Activated effector memory CD4-positive, alpha-beta T cell treated with Interleukin-2 at 50 U/mL for 16 hours (primary cell): ENCODE data around the gene AKAP12.
"Not testable (repeated sequence)": the region's sequence is repeated elsewhere in the genome, so short reads cannot be mapped to it uniquely, and the experiment has no call there.

ENCODE experiments used
- DNase-seq: peaks from one replicate; pipeline ENCODE4 v3.0.0-alpha.2; 2020

AKAP12 gene

DNA sequence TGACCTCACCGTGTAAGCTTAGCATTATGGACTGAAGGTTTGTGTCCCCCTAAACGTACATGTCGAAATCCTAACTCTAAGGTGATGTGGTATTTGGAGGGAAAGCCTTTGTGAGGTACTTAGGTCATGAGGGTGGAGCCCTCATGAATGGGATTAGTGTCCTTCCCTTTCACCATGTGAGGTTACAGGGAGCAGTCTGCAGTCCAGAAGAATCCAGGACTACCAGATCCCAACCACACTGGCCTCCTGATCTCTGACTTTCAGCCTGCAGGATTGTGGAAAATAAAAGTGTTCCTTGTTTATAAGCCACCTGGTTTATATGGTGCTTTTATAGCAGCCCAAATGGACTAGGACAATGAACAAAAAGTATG, 78.2 kb downstream of the AKAP12 start:
- no peak for DNase-seq

DNA sequence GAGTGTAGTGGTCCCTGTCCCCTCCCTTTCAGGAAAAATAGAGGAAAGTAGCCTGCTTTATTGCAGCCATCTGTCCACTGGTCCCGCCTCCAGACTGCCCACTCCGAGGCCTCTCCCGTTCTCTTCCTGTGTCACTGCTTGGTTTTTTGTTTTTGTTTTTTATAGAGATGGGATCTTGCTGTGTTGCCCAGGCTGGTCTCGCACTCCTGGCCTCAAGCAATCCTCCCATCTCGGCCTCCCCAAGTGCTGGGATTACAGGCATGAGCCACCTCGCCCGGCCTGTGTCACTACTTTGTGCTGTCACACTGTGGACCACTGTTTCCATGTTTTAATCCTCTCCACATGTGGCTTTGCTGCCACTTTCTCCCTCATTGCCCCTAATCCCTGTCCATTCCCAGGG, 80.4 kb downstream of the AKAP12 start:
- DNase-seq: no peak

DNA sequence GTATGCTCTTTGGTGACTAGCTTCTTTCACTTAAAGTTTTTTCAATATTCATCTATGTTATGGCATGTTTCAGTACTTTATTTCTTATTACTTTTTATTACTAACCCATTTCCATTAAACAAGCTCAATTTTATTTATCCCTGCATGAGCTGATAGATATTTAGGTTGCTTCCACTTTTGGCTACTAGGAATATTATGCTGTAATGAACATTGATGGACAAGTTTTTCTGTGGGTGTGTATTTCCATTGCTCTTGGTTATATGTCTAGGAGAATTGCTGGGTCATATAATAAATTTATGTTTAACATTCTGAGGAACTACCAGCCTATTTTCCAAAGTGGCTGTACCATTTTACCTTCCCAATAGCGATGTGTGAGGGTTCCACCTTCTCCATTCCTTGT, 81.7 kb downstream of the AKAP12 start:
- DNase-seq: no peak

DNA sequence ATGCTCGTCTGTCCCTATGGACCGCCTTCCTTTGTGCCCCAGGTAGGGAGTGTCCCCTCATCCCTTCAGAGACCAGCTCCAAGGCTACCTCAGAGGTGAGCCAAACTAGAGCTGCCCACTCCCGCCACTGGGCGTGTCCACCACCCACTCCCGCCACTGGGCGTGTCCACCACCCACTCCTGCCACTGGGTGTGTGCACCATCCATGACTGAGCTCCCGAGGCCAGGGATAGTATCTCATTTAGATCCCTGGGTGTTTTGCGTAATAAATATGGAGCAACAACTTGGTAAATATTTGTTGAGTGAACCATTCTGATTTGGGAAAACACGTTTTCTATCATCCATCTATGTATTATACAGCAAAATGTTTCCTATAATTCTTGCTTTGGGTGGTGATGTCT, 82.8 kb downstream of the AKAP12 start:
- no peak for DNase-seq

DNA sequence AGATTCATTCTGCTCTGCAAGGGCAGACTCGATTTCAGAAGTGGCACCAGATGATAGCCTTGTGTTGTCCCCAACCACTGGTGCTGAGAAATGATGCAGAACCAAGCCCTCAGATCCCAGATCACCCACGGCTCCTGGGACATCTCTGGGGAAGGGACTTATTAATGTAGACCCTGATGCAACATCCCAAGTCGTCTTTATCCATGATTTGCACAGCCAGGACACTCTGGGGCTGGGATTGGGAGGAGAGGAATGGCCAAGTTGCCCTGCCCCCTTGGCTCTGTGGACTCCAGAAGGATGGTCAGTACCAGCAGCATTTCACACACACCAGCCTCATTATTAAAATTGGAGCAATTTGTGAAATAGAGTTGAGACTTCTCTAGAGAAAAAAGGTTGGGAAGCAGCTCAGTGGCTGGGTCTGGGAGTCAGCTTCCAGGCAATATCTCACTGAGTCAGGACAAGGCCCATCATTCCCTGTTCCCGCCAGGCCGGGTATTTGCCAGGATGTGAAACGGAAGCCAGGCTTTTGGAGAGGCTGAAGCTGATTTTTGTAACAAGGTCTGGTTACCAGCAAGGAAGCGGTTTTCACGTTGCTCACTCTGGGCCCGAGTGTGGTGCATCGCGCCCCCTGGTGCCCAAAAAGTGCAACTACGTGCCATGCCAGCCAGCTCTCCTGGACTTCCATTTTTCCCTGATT, 84.2 kb downstream of the AKAP12 start:
- peak; percentile 57 for DNase-seq

DNA sequence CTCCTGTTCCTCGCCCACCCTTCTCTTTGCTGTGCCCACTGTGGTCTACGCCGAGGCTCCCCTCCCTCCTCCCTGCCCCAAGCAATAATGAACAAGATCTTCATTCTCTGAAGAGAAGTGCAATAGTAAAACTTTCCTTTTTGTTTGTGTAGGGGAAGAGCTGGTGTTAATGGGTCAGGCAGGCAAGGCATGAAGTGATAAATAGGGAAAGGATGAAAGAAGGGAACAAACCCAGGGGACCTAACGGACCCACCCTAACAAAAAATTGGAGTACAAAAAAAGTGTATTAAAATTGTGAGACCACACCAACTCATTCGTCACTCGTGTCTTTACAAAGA, 84.7 kb downstream of the AKAP12 start:
- DNase-seq: no peak

DNA sequence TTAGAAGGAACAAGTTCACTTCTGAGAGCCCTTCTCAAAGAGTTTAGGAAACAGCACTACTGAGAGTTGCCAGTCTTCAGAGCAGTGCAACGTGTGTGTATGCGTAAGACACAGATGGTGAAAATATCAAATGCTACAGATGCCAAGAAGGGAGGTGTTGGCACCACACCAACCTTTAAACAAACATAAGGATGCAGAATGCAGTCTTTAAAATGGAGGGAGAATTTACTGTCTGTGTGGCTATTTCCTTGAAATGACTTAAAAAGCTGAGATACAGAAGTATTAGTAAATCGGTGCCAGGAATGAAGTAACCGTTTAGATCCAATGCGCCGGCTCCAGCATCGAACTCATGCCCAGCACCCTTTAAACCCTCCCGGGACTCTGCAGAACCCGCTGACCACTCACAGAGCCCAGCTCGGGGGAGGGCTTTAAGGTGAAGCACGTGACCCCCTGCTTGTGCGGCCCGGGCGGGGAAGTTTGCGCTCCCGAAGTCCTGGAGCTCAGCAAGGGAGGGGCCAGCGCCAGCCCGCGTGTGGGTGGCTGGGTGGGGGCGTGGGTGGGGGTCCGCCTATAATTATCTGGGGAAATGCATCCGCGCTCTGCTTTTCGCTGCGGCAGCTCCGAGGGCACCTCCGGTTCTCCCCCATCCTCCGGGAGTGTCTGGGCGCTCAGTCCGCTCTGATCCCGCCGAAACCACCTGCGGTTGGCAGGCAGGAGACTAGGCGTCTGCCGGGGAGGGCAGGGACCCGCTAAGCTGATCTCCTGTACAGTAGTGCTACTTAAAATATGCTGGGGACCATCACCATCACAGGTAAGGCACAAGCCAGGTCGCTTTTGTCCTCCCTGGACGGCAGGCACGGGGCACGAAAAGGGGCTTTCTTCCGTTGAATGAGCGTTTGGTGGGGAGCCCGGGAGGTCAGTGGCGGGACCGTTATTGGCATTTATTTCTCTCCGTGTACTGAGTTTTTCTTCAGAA, 85.6 kb downstream of the AKAP12 start:
- no peak for DNase-seq

DNA sequence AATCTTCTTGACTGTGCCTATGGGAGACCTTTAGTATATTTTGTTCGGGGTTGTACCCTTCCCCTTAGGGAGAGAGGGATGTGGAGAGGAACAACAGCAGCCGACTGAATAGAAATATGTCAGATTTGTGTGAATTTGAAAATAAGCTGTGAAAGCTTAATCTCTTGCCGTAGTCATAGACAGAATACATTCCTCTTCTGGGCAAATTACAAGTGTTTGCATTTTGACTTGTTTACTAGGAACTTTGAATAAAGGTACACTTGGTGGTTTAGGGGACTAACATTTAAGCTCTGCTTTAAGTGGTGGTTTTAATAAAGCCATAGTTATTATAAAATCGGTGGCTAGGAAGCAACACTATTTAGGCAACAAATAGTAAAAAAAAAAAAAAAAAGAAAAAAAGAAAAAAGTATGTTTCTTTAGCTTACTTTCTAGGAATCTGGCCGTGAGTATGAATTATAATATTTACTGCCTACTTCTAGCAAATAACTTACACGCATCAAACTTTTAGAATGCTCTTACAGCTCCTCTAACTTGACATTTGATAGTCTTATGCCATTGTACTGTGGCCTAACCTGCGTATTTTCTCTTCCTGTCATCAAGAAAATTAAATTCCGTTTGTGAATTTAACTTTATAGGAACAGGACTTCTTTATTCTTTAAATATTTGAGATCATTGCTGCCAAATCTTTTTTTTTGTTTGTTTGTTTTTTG, 86.5 kb downstream of the AKAP12 start:
- DNase-seq: no peak

DNA sequence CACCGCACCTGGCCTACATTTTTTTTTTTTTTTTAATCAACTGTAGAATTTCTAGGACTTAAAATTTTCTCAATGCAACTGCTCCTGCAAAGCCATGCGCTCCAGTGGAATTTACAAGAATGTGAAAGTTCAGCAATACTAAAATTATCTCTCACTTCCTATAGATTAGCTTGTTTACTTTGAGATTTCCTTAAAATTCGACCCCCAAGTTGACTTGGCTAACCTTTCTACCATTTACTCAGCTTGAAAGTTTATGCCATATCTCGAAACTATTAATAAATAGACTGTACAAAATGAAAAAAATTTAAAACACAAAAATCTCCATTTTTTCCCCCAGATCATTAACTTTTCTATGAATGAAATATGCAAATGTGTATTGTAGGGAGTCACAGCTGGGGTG, 87.3 kb downstream of the AKAP12 start:
- no peak for DNase-seq

DNA sequence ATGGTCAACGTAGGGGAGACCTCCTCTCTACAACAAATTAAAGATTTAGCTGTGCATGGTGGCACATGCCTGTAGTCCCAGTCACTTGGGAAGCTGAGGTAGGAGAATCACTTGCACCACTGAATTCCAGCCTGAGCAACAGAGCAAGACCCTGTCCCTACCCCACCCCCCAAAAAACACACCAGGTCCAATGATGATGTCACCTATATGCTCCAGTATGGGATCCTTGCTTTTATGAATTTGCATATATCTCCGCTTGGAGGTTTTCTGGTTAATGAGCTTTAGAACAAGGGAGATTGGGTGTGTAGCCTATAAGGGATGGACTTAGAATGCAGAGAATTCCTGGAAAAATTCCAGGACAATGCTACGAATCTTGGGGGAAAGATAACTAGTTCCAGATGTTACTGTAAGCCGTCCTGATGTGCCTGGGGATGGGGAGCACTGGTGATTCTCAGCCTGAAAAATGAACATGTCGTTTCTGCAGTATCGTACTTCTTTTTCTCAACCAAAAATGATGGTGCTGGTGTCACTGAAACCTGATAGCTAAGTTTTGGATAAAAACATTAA, 90.4 kb downstream of the AKAP12 start:
- no peak for DNase-seq

DNA sequence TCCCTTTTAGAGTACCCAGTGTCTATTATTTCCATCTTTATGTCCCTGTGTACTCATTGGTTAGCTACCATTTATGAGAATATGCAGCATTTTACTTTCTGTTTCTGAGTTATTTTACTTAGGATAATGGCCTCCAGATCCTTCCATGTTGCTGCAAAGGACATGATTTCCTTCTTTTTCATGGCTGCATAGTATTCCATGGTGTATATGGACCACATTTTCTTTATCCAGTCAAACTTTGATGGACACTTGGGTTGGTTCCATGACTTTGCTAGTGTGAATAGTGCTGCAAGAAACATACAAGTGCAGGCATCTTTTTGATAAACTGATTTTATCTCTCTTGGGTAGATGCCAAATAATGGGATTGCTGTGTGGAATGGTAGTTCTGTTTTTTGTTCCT, 96.2 kb downstream of the AKAP12 start:
- no peak for DNase-seq

DNA sequence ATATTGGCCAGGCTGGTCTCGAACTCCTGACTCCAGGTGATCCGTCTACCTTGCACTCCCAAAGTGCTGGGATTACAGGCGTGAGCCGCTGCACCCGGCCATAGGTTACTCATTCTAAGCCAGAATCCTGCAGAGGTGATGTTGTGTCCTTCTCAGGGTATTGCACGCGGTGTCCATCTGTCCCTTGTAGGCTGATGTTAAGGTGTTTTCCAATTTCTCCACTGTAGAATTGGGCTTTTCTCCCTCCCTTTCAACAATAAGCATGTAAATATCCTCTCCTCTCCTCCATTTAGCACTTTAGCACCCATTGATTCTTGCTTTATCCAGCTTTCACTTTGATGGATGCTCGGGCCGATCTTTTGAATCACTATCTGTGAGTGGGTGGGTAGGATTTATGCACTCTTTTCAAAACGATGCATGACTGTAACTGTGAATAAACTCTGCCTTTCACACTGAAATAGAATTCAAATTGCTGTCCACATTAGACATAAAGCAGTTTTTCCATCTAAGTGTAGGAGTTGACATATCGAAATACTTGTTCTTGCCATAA, 99.0 kb downstream of the AKAP12 start:
- no peak for DNase-seq

DNA sequence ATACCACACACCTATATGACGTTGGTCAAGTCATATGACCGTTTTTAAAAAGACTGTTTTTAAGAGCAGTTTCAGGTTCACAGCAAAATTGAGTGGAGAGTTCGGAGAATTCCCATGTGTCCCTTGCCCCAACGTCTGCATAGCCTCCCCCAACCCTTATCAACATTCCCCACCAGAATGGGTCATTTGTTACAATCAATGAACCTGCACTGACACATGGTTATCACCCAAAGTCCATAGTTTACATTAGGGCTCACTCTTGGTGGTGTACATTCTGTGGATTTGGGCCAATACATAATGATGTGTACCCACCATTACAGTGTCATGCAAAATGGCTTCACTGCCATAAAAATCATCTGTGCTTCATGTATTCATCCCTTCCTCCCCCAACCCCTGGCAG, 99.6 kb downstream of the AKAP12 start:
- DNase-seq: no peak

DNA sequence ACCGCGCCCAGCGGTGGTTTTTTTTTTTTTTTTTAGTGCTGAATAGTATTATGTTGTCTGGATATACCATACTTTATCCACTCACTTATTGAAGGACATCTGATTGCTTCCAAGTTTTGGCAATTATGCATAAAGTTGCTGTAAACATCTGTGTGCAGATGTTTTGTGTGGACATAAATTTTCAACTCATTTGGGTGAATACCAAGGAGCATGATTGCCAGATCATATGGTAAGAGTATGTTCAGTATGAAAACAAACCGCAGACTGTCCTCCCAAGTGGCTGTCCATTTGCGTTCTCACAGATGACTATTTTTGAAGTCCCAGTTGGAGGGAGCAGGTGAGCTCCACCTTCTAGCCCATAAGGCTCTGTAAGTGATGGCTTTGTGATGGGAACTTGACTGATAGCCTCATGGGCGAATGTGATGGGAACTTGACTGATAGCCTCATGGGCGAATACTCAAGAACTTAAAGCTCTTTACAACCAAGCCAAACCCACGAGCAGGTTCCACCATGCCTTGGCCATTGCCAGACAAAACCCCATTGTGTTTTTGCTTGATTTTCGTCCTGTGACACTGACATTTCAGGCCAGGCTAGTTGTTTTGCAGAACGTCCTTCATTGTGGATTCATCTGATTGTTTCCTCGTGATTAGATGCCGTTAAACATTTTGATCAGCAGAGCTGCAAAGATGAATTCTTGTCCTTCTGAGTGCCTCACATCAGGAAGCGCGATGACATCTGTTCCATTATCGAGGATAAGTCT, 100.6 kb downstream of the AKAP12 start:
- DNase-seq: no peak

DNA sequence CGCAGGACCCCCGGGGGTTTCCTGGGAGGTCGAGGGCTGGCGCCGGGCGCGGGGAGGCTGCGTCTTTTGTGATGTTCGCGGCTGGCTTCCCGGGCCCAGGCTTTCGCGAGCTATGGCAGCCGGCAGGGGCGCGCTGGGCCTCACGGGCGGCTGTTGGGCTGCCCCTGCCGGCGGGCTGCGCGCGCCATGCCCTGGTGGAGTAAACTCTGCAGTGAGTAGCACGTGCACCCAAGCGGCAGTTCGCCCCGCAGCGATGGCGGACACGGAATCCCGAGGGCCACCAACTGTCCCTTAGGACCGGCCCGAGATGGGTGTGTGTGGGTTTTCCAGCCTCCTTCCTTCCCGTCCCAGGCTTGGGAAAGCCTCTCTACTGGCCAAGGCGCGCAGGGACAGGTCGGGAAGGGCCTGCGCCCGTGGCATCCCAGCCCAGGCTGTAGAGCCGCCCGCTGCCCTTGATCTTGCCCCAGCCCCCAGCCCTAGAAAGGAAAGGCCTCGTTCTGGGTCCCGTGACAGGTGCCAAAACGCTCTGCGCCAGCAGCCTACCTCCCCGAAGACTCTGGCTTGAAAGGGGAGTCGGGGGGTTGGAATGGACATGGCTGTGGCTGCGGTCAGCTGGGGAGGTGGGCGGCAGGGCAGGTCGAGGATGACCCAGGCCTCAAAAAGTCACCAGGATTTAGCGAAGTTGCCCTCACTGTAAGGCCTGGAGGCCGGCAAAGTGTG, 101.9 kb downstream of the AKAP12 start:
- DNase-seq: no peak

DNA sequence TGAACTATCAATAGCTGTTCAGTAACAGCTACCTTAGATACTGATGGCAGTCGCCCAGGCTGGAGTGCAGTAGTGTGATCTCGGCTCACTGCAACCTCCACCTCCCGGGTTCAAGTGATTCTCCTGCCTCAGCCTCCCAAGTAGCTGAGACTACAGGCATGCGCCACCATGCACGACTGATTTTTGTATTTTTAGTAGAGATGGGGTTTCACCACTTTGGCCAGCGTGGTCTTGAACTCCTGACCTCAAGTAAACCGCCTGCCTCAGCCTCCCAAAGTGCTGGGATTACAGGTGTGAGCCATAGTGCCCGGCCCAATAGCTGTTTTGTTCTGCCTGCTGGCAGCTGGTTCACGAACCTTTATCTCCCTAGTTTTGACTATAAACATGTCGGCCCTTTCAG, 103.0 kb downstream of the AKAP12 start:
- not testable (repeated sequence) for DNase-seq

DNA sequence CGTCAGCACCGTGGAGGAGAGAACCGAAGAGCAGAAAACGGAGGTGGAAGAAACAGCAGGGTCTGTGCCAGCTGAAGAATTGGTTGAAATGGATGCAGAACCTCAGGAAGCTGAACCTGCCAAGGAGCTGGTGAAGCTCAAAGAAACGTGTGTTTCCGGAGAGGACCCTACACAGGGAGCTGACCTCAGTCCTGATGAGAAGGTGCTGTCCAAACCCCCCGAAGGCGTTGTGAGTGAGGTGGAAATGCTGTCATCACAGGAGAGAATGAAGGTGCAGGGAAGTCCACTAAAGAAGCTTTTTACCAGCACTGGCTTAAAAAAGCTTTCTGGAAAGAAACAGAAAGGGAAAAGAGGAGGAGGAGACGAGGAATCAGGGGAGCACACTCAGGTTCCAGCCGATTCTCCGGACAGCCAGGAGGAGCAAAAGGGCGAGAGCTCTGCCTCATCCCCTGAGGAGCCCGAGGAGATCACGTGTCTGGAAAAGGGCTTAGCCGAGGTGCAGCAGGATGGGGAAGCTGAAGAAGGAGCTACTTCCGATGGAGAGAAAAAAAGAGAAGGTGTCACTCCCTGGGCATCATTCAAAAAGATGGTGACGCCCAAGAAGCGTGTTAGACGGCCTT, 110.0 kb downstream of the AKAP12 start:
- DNase-seq: no peak

DNA sequence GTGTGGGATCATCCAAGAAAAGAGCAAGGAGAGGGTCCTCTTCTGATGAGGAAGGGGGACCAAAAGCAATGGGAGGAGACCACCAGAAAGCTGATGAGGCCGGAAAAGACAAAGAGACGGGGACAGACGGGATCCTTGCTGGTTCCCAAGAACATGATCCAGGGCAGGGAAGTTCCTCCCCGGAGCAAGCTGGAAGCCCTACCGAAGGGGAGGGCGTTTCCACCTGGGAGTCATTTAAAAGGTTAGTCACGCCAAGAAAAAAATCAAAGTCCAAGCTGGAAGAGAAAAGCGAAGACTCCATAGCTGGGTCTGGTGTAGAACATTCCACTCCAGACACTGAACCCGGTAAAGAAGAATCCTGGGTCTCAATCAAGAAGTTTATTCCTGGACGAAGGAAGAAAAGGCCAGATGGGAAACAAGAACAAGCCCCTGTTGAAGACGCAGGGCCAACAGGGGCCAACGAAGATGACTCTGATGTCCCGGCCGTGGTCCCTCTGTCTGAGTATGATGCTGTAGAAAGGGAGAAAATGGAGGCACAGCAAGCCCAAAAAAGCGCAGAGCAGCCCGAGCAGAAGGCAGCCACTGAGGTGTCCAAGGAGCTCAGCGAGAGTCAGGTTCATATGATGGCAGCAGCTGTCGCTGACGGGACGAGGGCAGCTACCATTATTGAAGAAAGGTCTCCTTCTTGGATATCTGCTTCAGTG, 110.8 kb downstream of the AKAP12 start:
- no peak for DNase-seq

DNA sequence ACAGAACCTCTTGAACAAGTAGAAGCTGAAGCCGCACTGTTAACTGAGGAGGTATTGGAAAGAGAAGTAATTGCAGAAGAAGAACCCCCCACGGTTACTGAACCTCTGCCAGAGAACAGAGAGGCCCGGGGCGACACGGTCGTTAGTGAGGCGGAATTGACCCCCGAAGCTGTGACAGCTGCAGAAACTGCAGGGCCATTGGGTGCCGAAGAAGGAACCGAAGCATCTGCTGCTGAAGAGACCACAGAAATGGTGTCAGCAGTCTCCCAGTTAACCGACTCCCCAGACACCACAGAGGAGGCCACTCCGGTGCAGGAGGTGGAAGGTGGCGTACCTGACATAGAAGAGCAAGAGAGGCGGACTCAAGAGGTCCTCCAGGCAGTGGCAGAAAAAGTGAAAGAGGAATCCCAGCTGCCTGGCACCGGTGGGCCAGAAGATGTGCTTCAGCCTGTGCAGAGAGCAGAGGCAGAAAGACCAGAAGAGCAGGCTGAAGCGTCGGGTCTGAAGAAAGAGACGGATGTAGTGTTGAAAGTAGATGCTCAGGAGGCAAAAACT, 111.5 kb downstream of the AKAP12 start:
- DNase-seq: no peak

DNA sequence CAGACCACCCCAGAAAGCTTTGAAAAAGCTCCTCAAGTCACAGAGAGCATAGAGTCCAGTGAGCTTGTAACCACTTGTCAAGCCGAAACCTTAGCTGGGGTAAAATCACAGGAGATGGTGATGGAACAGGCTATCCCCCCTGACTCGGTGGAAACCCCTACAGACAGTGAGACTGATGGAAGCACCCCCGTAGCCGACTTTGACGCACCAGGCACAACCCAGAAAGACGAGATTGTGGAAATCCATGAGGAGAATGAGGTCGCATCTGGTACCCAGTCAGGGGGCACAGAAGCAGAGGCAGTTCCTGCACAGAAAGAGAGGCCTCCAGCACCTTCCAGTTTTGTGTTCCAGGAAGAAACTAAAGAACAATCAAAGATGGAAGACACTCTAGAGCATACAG, 112.0 kb downstream of the AKAP12 start:
- no peak for DNase-seq
